Epithelial cell of proximal tubule (primary cell): Measurements from ENCODE around the gene ATP9A. TPM values are rescaled to one million over a fixed set of nuclear protein-coding genes. Genes with fewer than 3 reads are reported as not detected.
"Not testable (repeated sequence)": the region's sequence is repeated elsewhere in the genome, so short reads cannot be mapped to it uniquely, and the experiment has no call there.

Experiments
- DNase-seq: peaks from one replicate; pipeline ENCODE4 v3.0.0-alpha.2; 2011; ENCODE audit warnings: low read depth
- H3K4me3 ChIP-seq: 2 replicates; pipeline ENCODE4 v1.5.1; 2011; ENCODE audit warnings: low read depth, mild to moderate bottlenecking, low read length
- CTCF ChIP-seq: conservative IDR thresholded peaks from 2 replicates; pipeline ENCODE4 v1.5.1; 2012; ENCODE audit warnings: low read depth, mild to moderate bottlenecking, low read length
- total RNA-seq: library from RNA; depleted of rRNA; stranded (reverse); fragments of >200 nt; gene quantifications from 2 replicates; pipeline ENCODE4 v1.2.3, GENCODE V29; 2015

ATP9A gene
- total RNA-seq, 1 donor from 2014 or later = 22.5 TPM

- no peak for DNase-seq
- no peak for TF ChIP-seq CTCF
Observed at GRCh38 chr20:51738877-51739447, 29.2 kb downstream of the ATP9A start.

GRCh38 chr20:51738261-51738660 lies 29.9 kb downstream of the ATP9A start:
- not testable (repeated sequence) for H3K4me3 ChIP-seq, DNase-seq

More at GRCh38 chr20:51738877-51739447, 29.2 kb downstream of the ATP9A start:
- H3K4me3 ChIP-seq = no peak overlapping the region

GRCh38 chr20:51736947-51737346 lies 31.2 kb downstream of the ATP9A start:
- TF ChIP-seq CTCF = no peak
- H3K4me3 ChIP-seq = no peak overlapping the region
- no peak for DNase-seq

GRCh38 chr20:51735728-51736600 lies 32.2 kb downstream of the ATP9A start:
- no peak for DNase-seq
- H3K4me3 ChIP-seq = no peak overlapping the region
- no peak for TF ChIP-seq CTCF

GRCh38 chr20:51734876-51735720 lies 33.1 kb downstream of the ATP9A start:
- TF ChIP-seq CTCF = no peak
- DNase-seq = no peak
- H3K4me3 ChIP-seq = no peak overlapping the region

- DNase-seq = no peak
- no peak overlapping the region for H3K4me3 ChIP-seq
- no peak for TF ChIP-seq CTCF
Observed at GRCh38 chr20:51733070-51733469, 35.1 kb downstream of the ATP9A start.

- no peak for TF ChIP-seq CTCF
- no peak for DNase-seq
- no peak overlapping the region for H3K4me3 ChIP-seq
Observed at GRCh38 chr20:51732096-51732791, 35.9 kb downstream of the ATP9A start.
